Neuronal stem cell (in vitro differentiated cells): Measurements from ENCODE around the gene LRRTM3.

ENCODE experiments used
- DNase-seq: peaks from one replicate; pipeline ENCODE4 v3.0.0-alpha.2; 2013; ENCODE audit warnings: low spot score
- H2AFZ ChIP-seq: one replicate; pipeline ENCODE4 v1.6.1; 2013; ENCODE audit warnings: mild to moderate bottlenecking, low read length, inconsistent platforms
- H2AK5ac ChIP-seq: 2 replicates; pipeline ENCODE4 v1.6.1; 2013; ENCODE audit warnings: low read depth, mild to moderate bottlenecking, inconsistent platforms, low read length, moderate library complexity, mixed read lengths
- H2BK120ac ChIP-seq: 2 replicates; pipeline ENCODE4 v1.6.1; 2013; ENCODE audit warnings: low read depth, mild to moderate bottlenecking, inconsistent platforms, low read length, moderate library complexity, mixed read lengths
- H2BK12ac ChIP-seq: one replicate; pipeline ENCODE4 v1.6.1; 2013; ENCODE audit warnings: low read length, inconsistent platforms
- H2BK15ac ChIP-seq: 2 replicates; pipeline ENCODE4 v1.6.1; 2013; ENCODE audit warnings: mild to moderate bottlenecking, low read length, inconsistent platforms, mixed read lengths
- H2BK5ac ChIP-seq: one replicate; pipeline ENCODE4 v1.6.1; 2013; ENCODE audit warnings: inconsistent platforms, mild to moderate bottlenecking, low read length, moderate library complexity
- H3K14ac ChIP-seq: one replicate; pipeline ENCODE4 v1.6.1; 2013; ENCODE audit warnings: low read length, inconsistent platforms
- H3K18ac ChIP-seq: 2 replicates; pipeline ENCODE4 v1.6.1; 2013; ENCODE audit warnings: low read length, inconsistent platforms
- H3K23ac ChIP-seq: 2 replicates; pipeline ENCODE4 v1.6.1; 2013; ENCODE audit warnings: low read depth, mild to moderate bottlenecking, mixed read lengths, low read length, inconsistent platforms; ENCODE audit not compliant: poor library complexity
- H3K27ac ChIP-seq: replicated peaks from 3 replicates; pipeline ENCODE4 v1.5.1; 2013; ENCODE audit warnings: low read length, inconsistent platforms
- H3K27me3 ChIP-seq, 3 experiments: 2 replicates each; pipeline ENCODE4 v1.6.1; 2013; ENCODE audit warnings: low read length in 3 of 3, mild to moderate bottlenecking in 2 of 3, inconsistent platforms in 1 of 3, low read depth in 1 of 3, mixed read lengths in 1 of 3, moderate library complexity in 1 of 3; ENCODE audit not compliant: control insufficient read depth in 3 of 3, insufficient read depth in 3 of 3
- H3K36me3 ChIP-seq, 2 donors: replicated peaks in 1 of 2; 2 replicates each; pipeline ENCODE4 v1.6.1; 2013; ENCODE audit warnings: low read length in 2 of 2; ENCODE audit not compliant: control insufficient read depth in 2 of 2, insufficient read depth in 2 of 2
- H3K4ac ChIP-seq: 2 replicates; pipeline ENCODE4 v1.6.1; 2013; ENCODE audit warnings: inconsistent platforms, mild to moderate bottlenecking, low read length, moderate library complexity
- H3K4me1 ChIP-seq, 2 donors: 1 replicate in 1 of 2; 2 replicates in 1 of 2; pipeline ENCODE4 v1.6.1; 2013; ENCODE audit warnings: low read length in 2 of 2, low read depth in 1 of 2; ENCODE audit not compliant: control insufficient read depth in 2 of 2, insufficient read depth in 1 of 2
- H3K4me2 ChIP-seq: one replicate; pipeline ENCODE4 v1.6.1; 2013; ENCODE audit warnings: mild to moderate bottlenecking, low read length, inconsistent platforms; ENCODE audit not compliant: insufficient read depth, poor library complexity, severe bottlenecking
- H3K4me3 ChIP-seq, 2 donors: 2 replicates each; pipeline ENCODE4 v1.5.1; 2013; ENCODE audit warnings: low read length in 2 of 2, mild to moderate bottlenecking in 2 of 2, inconsistent platforms in 1 of 2, moderate library complexity in 1 of 2
- H3K79me1 ChIP-seq: one replicate; pipeline ENCODE4 v1.6.1; 2013; ENCODE audit warnings: low read depth, mild to moderate bottlenecking, inconsistent platforms, low read length, moderate library complexity
- H3K9ac ChIP-seq: one replicate; pipeline ENCODE4 v1.6.1; 2013; ENCODE audit warnings: mild to moderate bottlenecking, low read depth, low read length, inconsistent platforms; ENCODE audit not compliant: poor library complexity
- H3K9me3 ChIP-seq, 2 donors: replicated peaks in 1 of 2; 2 replicates each; pipeline versions ENCODE3 to v1.6.1; 2013; ENCODE audit warnings: low read length in 2 of 2, mild to moderate bottlenecking in 2 of 2, inconsistent platforms in 1 of 2, low read depth in 1 of 2, mixed read lengths in 1 of 2, moderate library complexity in 1 of 2; ENCODE audit not compliant: control insufficient read depth in 2 of 2, insufficient read depth in 1 of 2
- H4K8ac ChIP-seq: one replicate; pipeline ENCODE4 v1.6.1; 2013; ENCODE audit warnings: low read depth, mild to moderate bottlenecking, inconsistent platforms, low read length, moderate library complexity
- H4K91ac ChIP-seq: one replicate; pipeline ENCODE4 v1.6.1; 2013; ENCODE audit warnings: low read length, low read depth, mild to moderate bottlenecking, inconsistent platforms; ENCODE audit not compliant: poor library complexity
- WGBS, 2 donors: extraction: QIAGEN DNeasy Blood & Tissue Kit; methylation state at CpG; one replicate each; pipeline ENCODE4 v1.1.7; 2013; ENCODE audit warnings: missing lambda C conversion rate in 2 of 2, mixed read lengths in 1 of 2; ENCODE audit not compliant: insufficient read length in 2 of 2, insufficient replicate concordance in 1 of 2; ENCODE audit errors: extremely low coverage in 2 of 2; 5-methylcytosine and 5-hydroxymethylcytosine counted together

The LRRTM3 gene

DNA sequence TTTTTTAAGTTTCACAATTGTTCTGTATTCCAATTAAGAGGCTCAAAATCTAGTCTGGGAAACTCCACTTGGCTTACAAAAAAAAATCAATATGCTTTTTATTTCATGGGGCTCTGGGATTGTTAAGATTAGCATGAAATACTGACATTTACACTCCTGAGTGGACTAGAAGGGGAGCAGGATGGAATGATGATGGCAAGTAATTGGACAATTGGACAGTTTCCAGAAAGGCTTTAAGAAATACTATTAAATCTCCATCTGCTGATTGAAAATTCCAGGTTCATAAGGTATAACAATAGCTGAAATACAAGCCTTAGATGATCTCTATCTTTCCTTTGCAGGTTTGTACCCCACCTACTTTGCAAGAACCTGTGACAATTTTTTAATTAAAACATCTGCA lies 184.4 kb downstream of the LRRTM3 start:
- Histone ChIP-seq H3K4me3 (no peak overlapping the region), H2BK15ac (no peak overlapping the region), H3K4me1 (no peaks in the 10 kb centered on the region), H3K9me3 (no peaks in the 10 kb centered on the region), H2BK5ac (no peak overlapping the region), H3K79me1 (no peaks in the 10 kb centered on the region), H3K4ac (no peak overlapping the region), H2BK12ac (no peak overlapping the region), H3K9ac (no peak overlapping the region), H4K8ac (no peak overlapping the region), H3K27me3 (no peaks in the 10 kb centered on the region), H3K14ac (no peak overlapping the region), H3K4me2 (no peak overlapping the region), H4K91ac (no peak overlapping the region), H2AFZ (no peak overlapping the region), H2BK120ac (no peak overlapping the region), H2AK5ac (no peak overlapping the region), H3K36me3 (no peaks in the 10 kb centered on the region), H3K18ac (no peak overlapping the region), H3K23ac (no peak overlapping the region), H3K27ac (no peak overlapping the region)
- no peak for DNase-seq

DNA sequence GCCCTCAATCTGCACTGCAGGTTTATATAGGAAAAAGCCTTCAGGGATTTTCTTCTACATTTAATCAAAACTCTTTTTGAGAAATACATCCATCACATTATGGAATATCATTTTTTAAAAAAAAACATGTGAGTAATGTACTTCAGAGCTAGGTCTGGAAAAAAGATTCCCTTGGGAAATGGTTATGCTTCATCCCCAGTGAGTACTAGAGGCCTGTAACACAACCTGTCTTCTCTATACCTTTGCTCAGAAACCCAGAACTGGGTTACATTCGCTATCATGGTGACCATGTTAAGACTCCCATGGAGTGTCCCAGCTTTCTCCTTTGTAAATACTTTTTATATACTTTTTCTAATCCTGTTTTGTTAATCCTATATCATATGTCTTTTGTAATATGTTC lies 186.9 kb downstream of the LRRTM3 start:
- H2BK12ac ChIP-seq, result no peak overlapping the region
- H3K9ac ChIP-seq, result no peak overlapping the region
- no peaks in the 10 kb centered on the region for H3K27me3 ChIP-seq
- no CpG with 5 or more reads among the region's 1 CpG for WGBS, 2 donors
- H3K18ac ChIP-seq, result no peak overlapping the region
- no peak overlapping the region for H2BK15ac ChIP-seq
- H3K79me1 ChIP-seq, result no peaks in the 10 kb centered on the region
- no peak overlapping the region for H3K4me3 ChIP-seq
- no peak overlapping the region for H2BK5ac ChIP-seq
- DNase-seq, result no peak
- H3K4me1 ChIP-seq, result no peaks in the 10 kb centered on the region
- H4K8ac ChIP-seq, result no peak overlapping the region
- no peaks in the 10 kb centered on the region for H3K36me3 ChIP-seq
- no peak overlapping the region for H2BK120ac ChIP-seq
- H3K9me3 ChIP-seq, result no peaks in the 10 kb centered on the region
- no peak overlapping the region for H3K4ac ChIP-seq
- no peak overlapping the region for H2AFZ ChIP-seq
- H3K27ac ChIP-seq, result no peak overlapping the region
- H2AK5ac ChIP-seq, result no peak overlapping the region
- H4K91ac ChIP-seq, result no peak overlapping the region
- H3K14ac ChIP-seq, result no peak overlapping the region
- no peak overlapping the region for H3K4me2 ChIP-seq
- no peak overlapping the region for H3K23ac ChIP-seq

GRCh38 chr10:67114945-67115344 lies 189.1 kb downstream of the LRRTM3 start:
- no peak overlapping the region for H4K8ac ChIP-seq
- no CpG with 5 or more reads among the region's 2 CpGs for WGBS, 2 donors
- no peak overlapping the region for H3K9ac ChIP-seq
- no peaks in the 10 kb centered on the region for H3K9me3 ChIP-seq
- H3K27ac ChIP-seq, result no peak overlapping the region
- no peak overlapping the region for H2AK5ac ChIP-seq
- no peaks in the 10 kb centered on the region for H3K4me1 ChIP-seq
- no peak overlapping the region for H2BK120ac ChIP-seq
- H2BK15ac ChIP-seq, result no peak overlapping the region
- no peak overlapping the region for H3K4ac ChIP-seq
- H3K4me2 ChIP-seq, result no peak overlapping the region
- no peak overlapping the region for H3K23ac ChIP-seq
- no peaks in the 10 kb centered on the region for H3K27me3 ChIP-seq
- no peak overlapping the region for H4K91ac ChIP-seq
- no peak overlapping the region for H3K14ac ChIP-seq
- H2AFZ ChIP-seq, result no peak overlapping the region
- H3K79me1 ChIP-seq, result no peaks in the 10 kb centered on the region
- no peak overlapping the region for H2BK5ac ChIP-seq
- H3K36me3 ChIP-seq, result no peaks in the 10 kb centered on the region
- no peak overlapping the region for H2BK12ac ChIP-seq
- H3K18ac ChIP-seq, result no peak overlapping the region
- DNase-seq, result no peak
- no peak overlapping the region for H3K4me3 ChIP-seq

GRCh38 chr10:67115972-67116371 lies 190.1 kb downstream of the LRRTM3 start:
- no peak overlapping the region for H4K91ac ChIP-seq
- H2AK5ac ChIP-seq, result no peak overlapping the region
- no peak for DNase-seq
- H2AFZ ChIP-seq, result no peak overlapping the region
- H2BK120ac ChIP-seq, result no peak overlapping the region
- H2BK15ac ChIP-seq, result no peak overlapping the region
- no CpG with 5 or more reads among the region's 1 CpG for WGBS, 2 donors
- no peaks in the 10 kb centered on the region for H3K4me1 ChIP-seq
- H3K4me3 ChIP-seq, result no peak overlapping the region
- no peak overlapping the region for H3K18ac ChIP-seq
- H3K9ac ChIP-seq, result no peak overlapping the region
- H3K4me2 ChIP-seq, result no peak overlapping the region
- H2BK12ac ChIP-seq, result no peak overlapping the region
- no peak overlapping the region for H3K4ac ChIP-seq
- H3K36me3 ChIP-seq, result no peaks in the 10 kb centered on the region
- no peak overlapping the region for H2BK5ac ChIP-seq
- H3K14ac ChIP-seq, result no peak overlapping the region
- no peaks in the 10 kb centered on the region for H3K79me1 ChIP-seq
- no peaks in the 10 kb centered on the region for H3K27me3 ChIP-seq
- no peak overlapping the region for H4K8ac ChIP-seq
- H3K27ac ChIP-seq, result no peak overlapping the region
- H3K9me3 ChIP-seq, result no peaks in the 10 kb centered on the region
- H3K23ac ChIP-seq, result no peak overlapping the region
